ENCODE measurements around the gene DZIP3.

The DZIP3 gene

GRCh38 chr3:108742929-108743328 is 153.4 kb downstream of the DZIP3 start:
- no peak overlapping the region for H3K9ac ChIP-seq (ENCODE audit: low read depth, low read length)
- no peaks in the 10 kb centered on the region for H3K27me3 ChIP-seq (ENCODE audit: insufficient read depth, low read length)
- no peaks in the 10 kb centered on the region for H3K9me3 ChIP-seq (ENCODE audit: insufficient read depth, low read depth, low read length)
- H3K36me3 ChIP-seq (ENCODE audit: insufficient read depth, low read length), result no peaks in the 10 kb centered on the region
- 92% methylated on average over 1 of the region's 1 CpG for WGBS
- no peaks in the 10 kb centered on the region for H3K4me1 ChIP-seq (ENCODE audit: insufficient read depth, low read length)
- H3K4me3 ChIP-seq (ENCODE audit: low read length), result no peak overlapping the region
- no peak overlapping the region for H3K27ac ChIP-seq (ENCODE audit: low read depth, low read length)
